Cortex of kidney (tissue), 1 donor: ENCODE results near the gene BAHCC1.

ENCODE experiments used
- DNase-seq: peaks from one replicate; lab custom pipeline; 2025; lab: John Stamatoyannopoulos, UW

BAHCC1 gene

GRCh38 chr17:81386646-81387099 is 8.6 kb upstream of the BAHCC1 start:
- no peak for DNase-seq

GRCh38 chr17:81387100-81388090 is 7.9 kb upstream of the BAHCC1 start:
- DNase-seq: no peak

- no peak for DNase-seq
Measured at GRCh38 chr17:81388091-81388611, 7.1 kb upstream of the BAHCC1 start.

DNA sequence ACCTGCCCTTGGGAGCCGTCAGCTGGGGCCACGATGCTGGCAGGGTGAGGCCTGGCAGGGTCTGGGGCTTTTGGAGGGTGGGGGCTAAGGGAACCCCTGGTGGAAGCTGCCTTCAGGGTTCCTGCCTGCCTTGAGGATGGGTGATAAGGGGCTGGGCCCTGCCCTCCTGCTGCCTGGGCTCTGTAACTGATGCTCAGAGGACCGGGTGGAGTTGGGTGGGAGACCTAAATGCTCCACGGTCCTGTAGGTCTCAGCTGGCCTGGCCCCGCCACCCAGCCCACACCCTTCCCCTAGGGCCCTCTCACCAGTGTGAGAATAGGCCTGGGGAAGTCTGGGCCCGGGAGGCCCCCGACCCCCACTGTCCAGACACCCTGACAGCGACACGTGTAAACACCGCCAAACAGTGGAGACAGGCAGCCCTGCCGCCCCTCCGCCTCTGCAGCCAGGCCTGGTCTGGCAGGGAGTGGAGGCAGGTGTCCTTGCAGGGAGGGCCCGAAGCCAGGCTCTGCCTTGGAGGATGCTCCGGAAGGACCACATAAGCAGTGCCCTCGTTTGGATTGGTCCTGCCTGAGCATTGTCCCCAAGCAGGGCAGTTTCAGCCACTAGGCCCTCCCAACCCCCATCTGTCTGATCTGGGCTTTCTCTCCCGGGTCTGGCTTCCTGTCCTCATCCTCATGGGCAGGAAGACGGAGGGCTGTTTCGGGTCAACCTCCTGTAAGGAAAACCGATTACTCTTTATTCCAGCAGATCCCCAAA is 6.5 kb upstream of the BAHCC1 start:
- DNase-seq: no peak

GRCh38 chr17:81389585-81389984 is 5.7 kb upstream of the BAHCC1 start:
- no peak for DNase-seq

- no peak for DNase-seq
Measured at GRCh38 chr17:81390029-81390872, 5.0 kb upstream of the BAHCC1 start.

GRCh38 chr17:81390873-81391255 is 4.4 kb upstream of the BAHCC1 start:
- DNase-seq: no peak

DNA sequence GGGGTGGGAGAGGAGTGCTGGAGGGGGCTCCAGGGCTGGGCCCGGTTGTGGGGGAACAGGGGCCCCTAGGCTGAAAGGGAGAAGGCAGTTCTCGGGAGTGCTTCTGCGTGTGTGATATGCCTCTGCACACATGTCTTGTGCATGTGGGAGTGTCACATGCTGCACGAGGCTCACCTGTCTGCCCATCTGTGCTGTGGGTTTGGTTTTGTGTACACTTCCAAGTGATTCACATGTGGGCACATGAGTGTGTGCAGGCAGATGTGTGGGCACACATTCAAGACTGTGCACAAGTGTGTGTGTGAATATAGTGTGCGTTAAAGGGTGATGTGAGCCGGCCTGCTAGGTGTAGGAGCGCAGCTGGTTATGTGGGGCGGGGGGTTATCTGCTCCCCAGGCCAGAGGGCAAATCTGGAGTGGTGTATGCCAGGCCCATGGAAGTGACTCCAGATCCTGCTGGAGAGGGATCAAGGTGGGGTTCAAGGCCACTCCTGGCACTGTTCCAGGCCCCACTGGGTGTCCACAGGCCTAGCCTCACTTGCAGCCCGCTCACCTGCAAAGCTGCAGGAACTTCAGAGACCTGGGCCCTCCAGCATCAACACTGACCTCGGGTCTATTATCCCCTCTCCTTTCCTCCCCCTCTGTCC is 3.8 kb upstream of the BAHCC1 start:
- no peak for DNase-seq

DNA sequence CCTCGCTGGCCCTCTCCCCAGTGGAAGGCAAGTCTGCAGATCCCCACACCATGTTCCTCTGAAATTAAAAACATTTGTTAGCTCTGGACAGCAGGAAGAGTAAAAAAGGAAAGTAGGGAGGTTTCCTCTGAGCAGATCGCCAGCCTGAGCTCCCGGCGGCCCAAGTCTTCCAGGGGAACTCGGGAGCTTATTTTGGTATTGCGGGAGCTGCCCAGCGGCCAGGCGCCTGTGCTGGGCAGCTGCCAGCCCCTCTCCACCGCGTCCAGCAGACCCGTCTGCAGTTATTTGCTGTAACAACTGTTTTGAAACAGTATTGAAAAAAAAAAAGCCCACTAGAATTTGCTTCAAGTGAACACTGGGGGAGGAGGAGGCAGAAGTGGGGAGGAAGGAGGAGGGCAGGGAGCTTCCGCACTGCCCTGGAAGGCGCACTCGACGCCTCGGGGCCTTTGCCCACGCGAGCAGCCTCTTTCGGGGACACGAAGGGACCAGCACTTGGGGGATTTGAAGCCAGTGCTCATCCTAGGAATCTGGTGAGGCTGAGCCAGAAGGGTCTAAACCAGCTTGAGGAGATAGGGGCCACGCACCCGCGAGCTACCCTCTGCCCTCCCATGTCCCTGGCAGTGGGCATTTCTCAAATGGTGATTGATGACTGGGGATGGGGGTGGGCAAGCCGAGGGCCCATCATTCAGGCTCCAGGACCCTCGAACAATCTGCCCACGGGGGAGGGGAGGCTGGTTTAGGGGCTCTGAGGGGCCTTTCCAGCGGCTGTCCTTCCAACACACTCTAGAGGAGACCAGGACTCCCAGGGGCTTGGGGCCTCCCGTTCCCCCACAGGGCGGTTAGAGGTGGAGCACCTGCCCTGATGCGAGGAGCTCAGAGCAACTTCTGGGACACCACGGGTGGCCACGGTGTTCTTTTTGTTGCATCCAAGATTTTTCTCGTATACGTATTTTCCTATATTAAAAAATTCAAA is 3.0 kb upstream of the BAHCC1 start:
- DNase-seq: no peak

GRCh38 chr17:81392909-81393654 is 2.2 kb upstream of the BAHCC1 start:
- no peak for DNase-seq

- no peak for DNase-seq
Measured at GRCh38 chr17:81393684-81394376, 1.4 kb upstream of the BAHCC1 start.

DNA sequence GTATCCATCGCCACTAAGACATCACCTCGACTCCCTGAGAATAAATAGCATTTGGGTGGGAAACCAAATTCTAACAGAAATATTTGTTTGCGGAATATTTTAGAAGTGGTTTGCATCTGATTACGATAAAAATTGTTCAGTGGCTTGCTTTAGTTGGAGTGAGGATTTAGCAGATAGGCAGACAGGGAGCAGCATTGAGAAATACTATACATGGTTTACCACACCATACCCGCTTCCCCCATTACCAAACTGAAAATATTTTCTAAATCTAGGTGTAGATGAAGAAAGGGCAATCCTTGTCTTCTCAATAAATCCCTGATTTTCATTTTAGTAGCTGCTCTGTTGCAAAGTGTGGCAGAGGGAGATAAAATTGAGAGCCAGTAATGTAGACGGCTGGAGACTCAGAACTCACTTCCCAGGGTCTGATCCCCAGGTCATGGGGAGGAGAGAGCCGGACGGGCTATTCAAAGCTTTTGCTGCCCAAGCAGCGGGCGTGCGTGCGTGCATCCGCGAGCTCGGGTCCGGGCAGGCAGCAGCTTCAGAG is 808 bp upstream of the BAHCC1 start:
- DNase-seq: no peak

DNA sequence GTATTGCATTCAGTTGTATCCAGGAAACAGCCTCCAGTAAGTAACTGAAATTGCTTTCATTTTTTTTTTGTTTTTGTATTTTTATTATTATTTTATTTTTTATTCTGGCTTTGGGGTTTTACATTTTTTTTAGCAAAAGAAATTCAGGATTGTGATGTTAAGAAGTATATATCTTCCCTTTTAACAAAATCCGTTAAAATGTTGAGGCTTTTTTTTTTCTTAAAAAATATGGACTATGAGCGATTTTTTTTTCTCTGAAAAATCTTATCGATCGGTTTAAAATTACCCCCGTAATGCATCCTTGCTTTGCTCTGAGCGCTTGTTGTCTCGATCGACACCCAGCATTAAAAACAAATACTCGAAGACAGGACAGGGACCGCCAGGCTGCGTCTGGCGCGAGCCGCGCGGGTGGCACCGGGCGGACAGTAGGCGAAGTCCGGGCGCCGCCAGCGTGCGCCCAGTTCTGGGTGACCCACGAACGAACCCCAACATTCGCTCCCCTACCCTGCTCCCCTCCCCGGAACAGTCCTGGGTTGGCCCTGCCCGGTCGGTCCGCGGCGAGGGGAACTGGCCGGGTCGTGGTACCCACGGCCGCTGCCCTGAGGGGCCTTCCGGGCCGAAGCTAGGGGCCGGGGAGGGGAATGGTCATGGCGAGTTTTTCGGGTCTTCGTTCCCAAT is 482 bp downstream of the BAHCC1 start:
- no peak for DNase-seq

- no peak for DNase-seq
Measured at GRCh38 chr17:81396278-81396721, 1.0 kb downstream of the BAHCC1 start.

GRCh38 chr17:81396722-81397313 is 1.6 kb downstream of the BAHCC1 start:
- DNase-seq: no peak

DNA sequence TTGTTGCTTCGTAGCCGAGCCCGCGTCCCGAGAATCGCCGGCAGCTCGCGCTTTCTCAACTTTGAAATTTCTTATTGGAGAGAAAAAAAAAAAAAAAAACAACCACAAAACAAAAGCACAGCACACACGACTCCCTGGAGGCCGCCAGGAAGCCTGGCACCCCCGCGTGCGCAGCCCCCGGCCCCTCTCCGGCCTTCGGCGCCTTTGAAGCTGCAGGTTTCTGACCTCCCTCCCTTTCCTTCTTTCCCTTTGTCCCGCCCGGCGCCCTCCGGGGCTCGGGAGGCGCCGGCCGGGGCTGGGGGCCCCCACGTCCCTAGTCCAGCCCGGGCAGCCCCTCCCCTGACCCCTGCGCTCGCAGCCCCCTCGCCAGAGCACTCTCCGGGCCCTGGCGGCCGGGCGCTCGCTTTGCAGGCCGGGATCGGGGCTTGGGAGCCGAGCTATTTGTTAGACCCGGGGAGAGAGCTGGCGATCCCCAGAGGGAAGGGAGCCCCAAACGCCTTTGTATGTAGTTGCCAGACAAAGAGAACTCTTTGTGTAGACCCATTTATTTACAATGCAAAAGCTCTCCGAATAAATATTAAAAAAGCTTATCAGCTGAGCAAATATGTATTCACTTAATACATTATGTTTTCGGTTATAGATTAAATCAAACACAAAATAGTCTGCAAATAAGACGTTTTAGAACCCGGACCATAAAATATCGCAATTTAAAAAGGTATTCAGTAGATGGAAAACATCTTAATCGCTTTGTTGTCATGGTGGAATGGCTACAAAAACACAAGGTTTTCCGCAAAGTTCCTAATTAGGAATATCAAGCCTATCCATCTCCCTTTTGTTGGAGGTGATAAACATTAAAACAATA is 2.3 kb downstream of the BAHCC1 start:
- DNase-seq: no peak
